HFF-Myc (cell line): ENCODE data around the gene EPDR1.

Experiments used
- DNase-seq: peaks from one replicate; pipeline ENCODE4 v3.0.0-alpha.2; 2011; ENCODE audit warnings: low read depth; ENCODE audit errors: extremely low read depth
- H3K4me3 ChIP-seq: replicated peaks from 2 replicates; pipeline ENCODE4 v1.5.1; 2011; ENCODE audit warnings: low read depth, mild to moderate bottlenecking, control low read depth, low read length
- CTCF ChIP-seq: IDR thresholded peaks from 2 replicates; pipeline ENCODE4 v1.5.1; 2012; ENCODE audit warnings: mild to moderate bottlenecking, low read depth, low read length, control low read depth; ENCODE audit errors: missing control alignments

EPDR1 gene

GRCh38 chr7:37956791-37957190, 36.4 kb downstream of the EPDR1 start:
- DNase-seq, result no peak
- no peak overlapping the region for H3K4me3 ChIP-seq
- no peak for TF ChIP-seq CTCF

GRCh38 chr7:37957221-37957970, 37.0 kb downstream of the EPDR1 start:
- TF ChIP-seq CTCF, result no peak
- H3K4me3 ChIP-seq, result no peak overlapping the region
- DNase-seq, result no peak

- H3K4me3 ChIP-seq, result no peak overlapping the region
- no peak for DNase-seq
Measured at GRCh38 chr7:37960483-37960882, 40.0 kb downstream of the EPDR1 start.

GRCh38 chr7:37961251-37961650, 40.8 kb downstream of the EPDR1 start:
- no peak for DNase-seq
- H3K4me3 ChIP-seq, result no peak overlapping the region
- TF ChIP-seq CTCF, result no peak

More at GRCh38 chr7:37960483-37960882, 40.0 kb downstream of the EPDR1 start:
- TF ChIP-seq CTCF, result no peak

GRCh38 chr7:37964196-37964595, 43.8 kb downstream of the EPDR1 start:
- no peak for TF ChIP-seq CTCF
- DNase-seq, result no peak
- no peak overlapping the region for H3K4me3 ChIP-seq

GRCh38 chr7:37970211-37970610, 49.8 kb downstream of the EPDR1 start:
- no peak for DNase-seq
- H3K4me3 ChIP-seq, result no peak overlapping the region
- no peak for TF ChIP-seq CTCF

- no peak overlapping the region for H3K4me3 ChIP-seq
- DNase-seq, result no peak
- no peak for TF ChIP-seq CTCF
Measured at GRCh38 chr7:37971491-37971890, 51.1 kb downstream of the EPDR1 start.
